Cerebellar nuclear complex (tissue), 1 donor: ENCODE data around the gene PRR35.

Source experiments
- DNase-seq, 2 experiments: peaks; one replicate each; lab custom pipeline; 2025; lab: John Stamatoyannopoulos, UW

Gene PRR35

GRCh38 chr16:560204-560700, at the start of gene PRR35:
Gene PRR35, plus strand, starts transcription at chr16:560394. Its CDS starts 2,901 bp downstream, at chr16:563295.
- DNase-seq, result no peak

GRCh38 chr16:512802-513201, 47.4 kb upstream of the PRR35 start:
- no peak for DNase-seq

- DNase-seq, result no peak
These were observed 46.2 kb upstream of the PRR35 start for GRCh38 chr16:513950-514349.

GRCh38 chr16:515175-515938, 44.8 kb upstream of the PRR35 start:
- DNase-seq, result no peak

- DNase-seq, result no peak
These were observed 44.3 kb upstream of the PRR35 start for GRCh38 chr16:515939-516226.

- no peak for DNase-seq
These were observed 43.9 kb upstream of the PRR35 start for GRCh38 chr16:516301-516700.

- DNase-seq, result no peak
These were observed 41.3 kb upstream of the PRR35 start for GRCh38 chr16:518858-519257.

GRCh38 chr16:519425-519824, 40.8 kb upstream of the PRR35 start:
- no peak for DNase-seq

GRCh38 chr16:519841-520687, 40.1 kb upstream of the PRR35 start:
- no peak for DNase-seq

GRCh38 chr16:520847-521246, 39.3 kb upstream of the PRR35 start:
- no peak for DNase-seq

GRCh38 chr16:521381-522210, 38.6 kb upstream of the PRR35 start:
- DNase-seq, result no peak

- no peak for DNase-seq
These were observed 37.7 kb upstream of the PRR35 start for GRCh38 chr16:522320-523096.

GRCh38 chr16:523097-523741, 37.0 kb upstream of the PRR35 start:
- no peak for DNase-seq

GRCh38 chr16:524274-525040, 35.7 kb upstream of the PRR35 start:
- DNase-seq, result no peak

- DNase-seq, result no peak
These were observed 35.1 kb upstream of the PRR35 start for GRCh38 chr16:525123-525519.

GRCh38 chr16:525520-526180, 34.5 kb upstream of the PRR35 start:
- no peak for DNase-seq

GRCh38 chr16:526181-527014, 33.8 kb upstream of the PRR35 start:
- no peak for DNase-seq

GRCh38 chr16:527015-527903, 32.9 kb upstream of the PRR35 start, which contains the start of gene CAPN15:
Gene CAPN15, plus strand, starts transcription at chr16:527712. Its CDS starts 19,127 bp downstream, at chr16:546839.
- peak in 1 of 2 experiments; percentile 51 for DNase-seq
